Measurements from ENCODE around the gene QRSL1. TPM values are rescaled to one million over a fixed set of nuclear protein-coding genes. Genes with fewer than 3 reads are reported as not detected.

QRSL1 gene
- total and polyA plus RNA-seq, 10 of the 15 experiments (the other 5 are each of a cell fraction or from before 2014, with no cell fraction given) = 11.9 to 23.5 (median 15.5) TPM

DNA sequence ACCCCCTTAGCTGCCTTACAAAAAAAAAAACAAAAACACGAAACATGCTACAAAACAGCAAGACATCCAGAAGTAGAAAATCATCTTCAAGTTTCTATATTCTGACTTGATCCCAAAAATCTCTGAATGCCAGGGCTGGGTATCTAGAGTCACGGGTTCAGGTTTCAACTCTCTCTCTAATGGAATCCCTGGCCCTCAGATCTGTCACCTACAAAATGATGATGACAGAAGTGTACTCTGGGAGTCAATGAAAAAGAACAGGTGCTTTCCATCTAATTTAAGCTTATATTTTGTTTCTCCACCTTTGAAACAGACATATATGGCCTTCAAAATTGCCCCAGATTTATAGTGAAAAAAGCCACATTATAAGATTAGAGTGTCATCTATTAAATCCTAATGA lies 18.3 kb upstream of the QRSL1 start:
- no peaks in the 10 kb centered on the region for H3K9me3 ChIP-seq (replicated peaks; ENCODE audit: control insufficient read depth, insufficient read depth, low read length)
- in situ Hi-C loops (cut with MboI) = no loop called here
- WGBS (ENCODE audit: insufficient coverage, insufficient replicate concordance, low lambda C conversion rate, missing lambda C conversion rate) = 100% methylated on average over 2 of the region's 2 CpGs
- DNase-seq (ENCODE audit: low read depth, low spot score) (no peak), FAIRE-seq (no peak), ATAC-seq (no peak)
- H3K4me2 ChIP-seq (ENCODE audit: control insufficient read depth, insufficient read depth) = no peak overlapping the region
- H3K9ac ChIP-seq (ENCODE audit: control insufficient read depth, insufficient read depth, low read length) = no peak overlapping the region
- CTCF ChIA-PET = interaction anchor here (1.0 to 4.4 kb wide), 10 partner anchors 12 to 369 kb away, joined by 3 to 85 read pairs (median 6); no protein-coding TSS in a partner anchor
- no peaks in the 10 kb centered on the region for H3K27me3 ChIP-seq (replicated peaks in 1 of 2; ENCODE audit: control insufficient read depth in 2 of 2, insufficient read depth in 2 of 2, low read length in 1 of 2)
- no peak overlapping the region for H2AFZ ChIP-seq (ENCODE audit: control insufficient read depth, low read depth, low read length)
- no peak overlapping the region for H3K27ac ChIP-seq (ENCODE audit: control insufficient read depth, insufficient read depth)
- RAD21 ChIA-PET (ENCODE audit: unreplicated experiment) = interaction anchor here (1.0 to 2.0 kb wide), 4 partner anchors 22 to 369 kb away, joined by 3 to 20 read pairs (median 4); no protein-coding TSS in a partner anchor
- SMC1A ChIA-PET (ENCODE audit: uncharacterized antibody, unreplicated experiment) = interaction anchor here (0.6 to 4.6 kb wide), 9 partner anchors 10 to 369 kb away, joined by 3 to 35 read pairs (median 4); no protein-coding TSS in a partner anchor
- intact Hi-C loops (cut with micrococcal nuclease; ENCODE audit: unreplicated experiment) = no loop called here
- no peaks in the 10 kb centered on the region for H3K79me2 ChIP-seq (ENCODE audit: control insufficient read depth, insufficient read depth, low read length)
- H3K36me3 ChIP-seq (ENCODE audit: control insufficient read depth in 2 of 2, insufficient read depth in 2 of 2, low read length in 1 of 2) = no peaks in the 10 kb centered on the region
- POLR2A ChIA-PET = interaction anchor here (0.5 kb wide), 1 partner anchor 321 kb away, joined by 9 read pairs; no protein-coding TSS in a partner anchor
- no peaks in the 10 kb centered on the region; the same call in 1 of the 2 replicates for H3K4me1 ChIP-seq (ENCODE audit: control insufficient read depth, insufficient read depth, low read length)
- H4K20me1 ChIP-seq (ENCODE audit: control insufficient read depth, insufficient read depth) = no peaks in the 10 kb centered on the region
- no TSS peak for BruUV-seq (replicated peaks)
- H3K4me3 ChIP-seq = no peak overlapping the region
- no peak for TF ChIP-seq ZNF217 (IDR thresholded peaks at IDR 0.05)
- TF ChIP-seq POLR2A (IDR thresholded peaks at IDR 0.05; ENCODE audit: low read depth, low read length) = no peak
- TF ChIP-seq, protein P1, sequence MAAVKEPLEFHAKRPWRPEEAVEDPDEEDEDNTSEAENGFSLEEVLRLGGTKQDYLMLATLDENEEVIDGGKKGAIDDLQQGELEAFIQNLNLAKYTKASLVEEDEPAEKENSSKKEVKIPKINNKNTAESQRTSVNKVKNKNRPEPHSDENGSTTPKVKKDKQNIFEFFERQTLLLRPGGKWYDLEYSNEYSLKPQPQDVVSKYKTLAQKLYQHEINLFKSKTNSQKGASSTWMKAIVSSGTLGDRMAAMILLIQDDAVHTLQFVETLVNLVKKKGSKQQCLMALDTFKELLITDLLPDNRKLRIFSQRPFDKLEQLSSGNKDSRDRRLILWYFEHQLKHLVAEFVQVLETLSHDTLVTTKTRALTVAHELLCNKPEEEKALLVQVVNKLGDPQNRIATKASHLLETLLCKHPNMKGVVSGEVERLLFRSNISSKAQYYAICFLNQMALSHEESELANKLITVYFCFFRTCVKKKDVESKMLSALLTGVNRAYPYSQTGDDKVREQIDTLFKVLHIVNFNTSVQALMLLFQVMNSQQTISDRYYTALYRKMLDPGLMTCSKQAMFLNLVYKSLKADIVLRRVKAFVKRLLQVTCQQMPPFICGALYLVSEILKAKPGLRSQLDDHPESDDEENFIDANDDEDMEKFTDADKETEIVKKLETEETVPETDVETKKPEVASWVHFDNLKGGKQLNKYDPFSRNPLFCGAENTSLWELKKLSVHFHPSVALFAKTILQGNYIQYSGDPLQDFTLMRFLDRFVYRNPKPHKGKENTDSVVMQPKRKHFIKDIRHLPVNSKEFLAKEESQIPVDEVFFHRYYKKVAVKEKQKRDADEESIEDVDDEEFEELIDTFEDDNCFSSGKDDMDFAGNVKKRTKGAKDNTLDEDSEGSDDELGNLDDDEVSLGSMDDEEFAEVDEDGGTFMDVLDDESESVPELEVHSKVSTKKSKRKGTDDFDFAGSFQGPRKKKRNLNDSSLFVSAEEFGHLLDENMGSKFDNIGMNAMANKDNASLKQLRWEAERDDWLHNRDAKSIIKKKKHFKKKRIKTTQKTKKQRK (IDR thresholded peaks at IDR 0.05; ENCODE audit: low read depth, low read length) = no peak
- no peak for TF ChIP-seq RBBP5 (conservative IDR thresholded peaks at IDR 0.05)
- TF ChIP-seq, protein P2, sequence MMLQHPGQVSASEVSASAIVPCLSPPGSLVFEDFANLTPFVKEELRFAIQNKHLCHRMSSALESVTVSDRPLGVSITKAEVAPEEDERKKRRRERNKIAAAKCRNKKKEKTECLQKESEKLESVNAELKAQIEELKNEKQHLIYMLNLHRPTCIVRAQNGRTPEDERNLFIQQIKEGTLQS (IDR thresholded peaks at IDR 0.05; ENCODE audit: borderline replicate concordance, extremely low read depth, low read depth, low read length) = no peak
- no peak for TF ChIP-seq HDAC2 (IDR thresholded peaks at IDR 0.05)
- TF ChIP-seq, protein P3, sequence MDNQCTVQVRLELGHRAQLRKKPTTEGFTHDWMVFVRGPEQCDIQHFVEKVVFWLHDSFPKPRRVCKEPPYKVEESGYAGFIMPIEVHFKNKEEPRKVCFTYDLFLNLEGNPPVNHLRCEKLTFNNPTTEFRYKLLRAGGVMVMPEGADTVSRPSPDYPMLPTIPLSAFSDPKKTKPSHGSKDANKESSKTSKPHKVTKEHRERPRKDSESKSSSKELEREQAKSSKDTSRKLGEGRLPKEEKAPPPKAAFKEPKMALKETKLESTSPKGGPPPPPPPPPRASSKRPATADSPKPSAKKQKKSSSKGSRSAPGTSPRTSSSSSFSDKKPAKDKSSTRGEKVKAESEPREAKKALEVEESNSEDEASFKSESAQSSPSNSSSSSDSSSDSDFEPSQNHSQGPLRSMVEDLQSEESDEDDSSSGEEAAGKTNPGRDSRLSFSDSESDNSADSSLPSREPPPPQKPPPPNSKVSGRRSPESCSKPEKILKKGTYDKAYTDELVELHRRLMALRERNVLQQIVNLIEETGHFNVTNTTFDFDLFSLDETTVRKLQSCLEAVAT (IDR thresholded peaks at IDR 0.05) = no peak
- TF ChIP-seq ESRRA (IDR thresholded peaks at IDR 0.05; ENCODE audit: low read length) = no peak
- no peak for TF ChIP-seq POLR2AphosphoS5 (IDR thresholded peaks at IDR 0.05; ENCODE audit: low read length)
- TF ChIP-seq, protein P4, sequence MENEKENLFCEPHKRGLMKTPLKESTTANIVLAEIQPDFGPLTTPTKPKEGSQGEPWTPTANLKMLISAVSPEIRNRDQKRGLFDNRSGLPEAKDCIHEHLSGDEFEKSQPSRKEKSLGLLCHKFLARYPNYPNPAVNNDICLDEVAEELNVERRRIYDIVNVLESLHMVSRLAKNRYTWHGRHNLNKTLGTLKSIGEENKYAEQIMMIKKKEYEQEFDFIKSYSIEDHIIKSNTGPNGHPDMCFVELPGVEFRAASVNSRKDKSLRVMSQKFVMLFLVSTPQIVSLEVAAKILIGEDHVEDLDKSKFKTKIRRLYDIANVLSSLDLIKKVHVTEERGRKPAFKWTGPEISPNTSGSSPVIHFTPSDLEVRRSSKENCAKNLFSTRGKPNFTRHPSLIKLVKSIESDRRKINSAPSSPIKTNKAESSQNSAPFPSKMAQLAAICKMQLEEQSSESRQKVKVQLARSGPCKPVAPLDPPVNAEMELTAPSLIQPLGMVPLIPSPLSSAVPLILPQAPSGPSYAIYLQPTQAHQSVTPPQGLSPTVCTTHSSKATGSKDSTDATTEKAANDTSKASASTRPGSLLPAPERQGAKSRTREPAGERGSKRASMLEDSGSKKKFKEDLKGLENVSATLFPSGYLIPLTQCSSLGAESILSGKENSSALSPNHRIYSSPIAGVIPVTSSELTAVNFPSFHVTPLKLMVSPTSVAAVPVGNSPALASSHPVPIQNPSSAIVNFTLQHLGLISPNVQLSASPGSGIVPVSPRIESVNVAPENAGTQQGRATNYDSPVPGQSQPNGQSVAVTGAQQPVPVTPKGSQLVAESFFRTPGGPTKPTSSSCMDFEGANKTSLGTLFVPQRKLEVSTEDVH (IDR thresholded peaks at IDR 0.05; ENCODE audit: low read depth, partially characterized antibody) = no peak
- no peak for TF ChIP-seq MXI1 (IDR thresholded peaks at IDR 0.05; ENCODE audit: low read depth, low read length)
- no peak for TF ChIP-seq ZBTB4 (CRISPR knock-in tag; IDR thresholded peaks at IDR 0.05)
- no peak for TF ChIP-seq TCF3 (IDR thresholded peaks at IDR 0.05; ENCODE audit: borderline replicate concordance, insufficient read depth, low read depth, low read length)
- no peak for TF ChIP-seq SP1 (IDR thresholded peaks at IDR 0.05; ENCODE audit: low read depth, low read length)

Measured in GM12878 (cell line).